ENCODE data around the gene UBE2R2.

GRCh38 chr9:33817327-33818166 is 587 bp downstream of the UBE2R2 start:
- TF ChIP-seq CTCF (conservative IDR thresholded peaks at IDR 0.05; ENCODE audit: low read depth, low read length) = peak; percentile 35
- no peak for TF ChIP-seq MAFK (IDR thresholded peaks at IDR 0.05; ENCODE audit: low read depth, low read length)
- TF ChIP-seq USF2 (IDR thresholded peaks at IDR 0.05; ENCODE audit: low read depth, low read length) = no peak
- no peak for TF ChIP-seq ELK1 (IDR thresholded peaks at IDR 0.05; ENCODE audit: borderline replicate concordance, low read depth, low read length)
- TF ChIP-seq POLR2A (IDR thresholded peaks at IDR 0.05; ENCODE audit: low read depth, low read length) = peak; percentile 58; the same call in 1 of the 2 replicates
- no peak for TF ChIP-seq NFE2L2 (IDR thresholded peaks at IDR 0.05; ENCODE audit: low read depth, low read length)
- no peak; the same call in 1 of the 2 replicates for TF ChIP-seq RAD21 (IDR thresholded peaks at IDR 0.05; ENCODE audit: low read length)
- TF ChIP-seq FOS (IDR thresholded peaks at IDR 0.05; ENCODE audit: low read depth, low read length) = no peak
